Suppressor macrophage treated with lipopolysaccharide for 1 hour (primary cell): Measurements from ENCODE around the gene SAFB.
"Not testable (repeated sequence)": the region's sequence is repeated elsewhere in the genome, so short reads cannot be mapped to it uniquely, and the experiment has no call there.

Experiments
- DNase-seq, 3 donors: peaks; one replicate each; pipeline ENCODE4 v3.0.0-alpha.2; 2020 to 2022

Gene SAFB

GRCh38 chr19:5595745-5596144 lies 27.1 kb upstream of the SAFB start:
- DNase-seq: no peak

- DNase-seq: no peak
These were observed 22.1 kb upstream of the SAFB start for GRCh38 chr19:5600797-5601196.

- no peak for DNase-seq
These were observed 19.3 kb upstream of the SAFB start for GRCh38 chr19:5603626-5604025.

GRCh38 chr19:5605362-5605761 lies 17.5 kb upstream of the SAFB start:
- no peak for DNase-seq

GRCh38 chr19:5607318-5608275 lies 15.3 kb upstream of the SAFB start:
- DNase-seq: no peak

- DNase-seq: no peak
These were observed 14.6 kb upstream of the SAFB start for GRCh38 chr19:5608291-5608690.

- not testable (repeated sequence) for DNase-seq
These were observed 14.1 kb upstream of the SAFB start for GRCh38 chr19:5608766-5609165.

GRCh38 chr19:5609881-5610448 lies 12.9 kb upstream of the SAFB start:
- DNase-seq: no peak

GRCh38 chr19:5612891-5613865 lies 9.7 kb upstream of the SAFB start:
- DNase-seq: no peak

GRCh38 chr19:5615756-5616327 lies 7.0 kb upstream of the SAFB start:
- DNase-seq: no peak

- no peak for DNase-seq
These were observed 5.8 kb upstream of the SAFB start for GRCh38 chr19:5617080-5617479.

- no peak for DNase-seq
These were observed 4.3 kb upstream of the SAFB start for GRCh38 chr19:5618591-5618990.

- DNase-seq: no peak
These were observed 2.9 kb upstream of the SAFB start for GRCh38 chr19:5619946-5620345.

- peak in 1 of 3 donors; percentile 9 for DNase-seq
These were observed 1.5 kb upstream of the SAFB start for GRCh38 chr19:5621311-5621944.

- peak in 1 of 3 donors; percentile 16 for DNase-seq
These were observed 878 bp upstream of the SAFB start for GRCh38 chr19:5621945-5622464.

GRCh38 chr19:5623397-5624017 lies 624 bp downstream of the SAFB start:
- DNase-seq: peak in 2 of 3 donors; percentile 16 to 27

- peak in 1 of 3 donors; percentile 19 for DNase-seq
These were observed 1.3 kb downstream of the SAFB start for GRCh38 chr19:5624018-5624663.

GRCh38 chr19:5624741-5625278 lies 1.9 kb downstream of the SAFB start:
- peak in 2 of 3 donors; percentile 20 to 48 for DNase-seq

GRCh38 chr19:5625641-5626040 lies 2.8 kb downstream of the SAFB start:
- DNase-seq: no peak

- peak; percentile 95 to 96 (median 96) for DNase-seq
These were observed 4.6 kb downstream of the SAFB start for GRCh38 chr19:5627395-5627904.
